Peyer's patch (tissue), 4 donors: Measurements from ENCODE around the gene SDHB.

Source experiments
- CTCF ChIP-seq, 6 experiments: fragments of 450-650 bp in 4 of 6; fragments of 200-600 bp in 2 of 6; sonication (generic) in 1 of 6; IDR thresholded peaks; one replicate each; pipeline ENCODE4 v1.5.1; 2017 to 2019; ENCODE audit warnings: antibody characterized with exemption in 6 of 6, mild to moderate bottlenecking in 3 of 6, moderate library complexity in 1 of 6
- POLR2A ChIP-seq, 2 donors: fragments of 450-650 bp; IDR thresholded peaks; one replicate each; pipeline ENCODE4 v1.5.1; 2017; ENCODE audit warnings: antibody characterized with exemption in 2 of 2, mild to moderate bottlenecking in 2 of 2, moderate library complexity in 2 of 2

GRCh38 chr1:17060306-17060749 lies 6.5 kb upstream of the SDHB start:
- TF ChIP-seq POLR2A (IDR thresholded peaks at IDR 0.05) (no peak), CTCF (IDR thresholded peaks at IDR 0.05) (no peak)
